ENCODE measurements around the gene AVEN. TPM values are rescaled to one million over a fixed set of nuclear protein-coding genes. Genes with fewer than 3 reads are reported as not detected.
"Not testable (repeated sequence)": the region's sequence is repeated elsewhere in the genome, so short reads cannot be mapped to it uniquely, and the experiment has no call there.

Gene AVEN
- total RNA-seq, 4 donors from 2014 or later = 5.9 to 14.8 (median 13.5) TPM

DNA sequence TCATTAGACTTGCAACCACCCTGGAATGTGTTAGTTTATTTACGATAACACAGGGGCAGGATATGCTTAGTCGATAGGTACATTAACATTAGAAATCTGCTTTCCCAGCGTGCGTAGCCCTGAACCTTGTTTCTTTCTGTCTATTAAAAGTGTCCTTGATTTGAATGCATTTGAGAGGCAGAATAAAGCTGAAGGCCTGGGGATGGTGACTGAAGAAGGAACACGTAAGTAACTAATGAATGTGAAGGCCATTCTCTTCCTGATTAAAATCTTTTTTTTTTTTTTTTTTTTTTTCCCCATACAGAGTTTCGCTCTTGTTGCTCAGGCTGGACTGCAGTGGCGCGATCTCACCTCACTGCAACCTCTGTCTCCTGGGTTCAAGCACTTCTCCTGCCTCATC is 213.6 kb downstream of the AVEN start:
- H3K9me3 ChIP-seq = no peaks in the 10 kb centered on the region
- H3K27me3 ChIP-seq = no peaks in the 10 kb centered on the region
- H3K4me3 ChIP-seq = no peak overlapping the region
- DNase-seq (ENCODE audit: low spot score in 2 of 2) = no peak
- no peak for TF ChIP-seq POLR2AphosphoS5 (IDR thresholded peaks at IDR 0.05)
- no peaks in the 10 kb centered on the region for H3K36me3 ChIP-seq
- 87% methylated on average over 8 of the region's 8 CpGs for WGBS
- no peak overlapping the region for H3K27ac ChIP-seq
- H3K4me1 ChIP-seq = no peaks in the 10 kb centered on the region

DNA sequence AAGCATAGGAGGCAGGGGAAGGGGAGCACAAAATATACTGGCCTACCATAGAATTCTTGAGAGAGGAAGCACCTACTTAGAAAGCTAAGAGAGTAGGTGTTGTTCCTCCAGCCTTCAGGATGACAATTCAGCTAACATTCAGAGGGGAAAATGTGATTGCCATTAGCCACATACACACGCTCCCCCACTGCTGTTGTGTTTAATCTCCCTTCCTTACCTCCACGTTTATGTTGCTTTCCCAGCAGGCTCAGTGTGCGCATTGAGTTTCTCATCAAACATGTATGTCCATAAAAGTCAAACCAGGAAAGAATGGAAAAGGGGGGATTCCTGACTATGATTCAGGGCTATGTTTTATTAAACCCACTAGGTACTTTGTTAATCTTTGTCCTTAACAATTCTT is 215.9 kb downstream of the AVEN start:
- Histone ChIP-seq H3K27ac (no peak overlapping the region), H3K36me3 (no peaks in the 10 kb centered on the region), H3K4me1 (no peaks in the 10 kb centered on the region), H3K27me3 (no peaks in the 10 kb centered on the region), H3K9me3 (no peaks in the 10 kb centered on the region), H3K4me3 (no peak overlapping the region)
- 92% methylated on average over 3 of the region's 3 CpGs for WGBS
- no peak for DNase-seq (ENCODE audit: low spot score in 2 of 2)
- TF ChIP-seq, protein P1, sequence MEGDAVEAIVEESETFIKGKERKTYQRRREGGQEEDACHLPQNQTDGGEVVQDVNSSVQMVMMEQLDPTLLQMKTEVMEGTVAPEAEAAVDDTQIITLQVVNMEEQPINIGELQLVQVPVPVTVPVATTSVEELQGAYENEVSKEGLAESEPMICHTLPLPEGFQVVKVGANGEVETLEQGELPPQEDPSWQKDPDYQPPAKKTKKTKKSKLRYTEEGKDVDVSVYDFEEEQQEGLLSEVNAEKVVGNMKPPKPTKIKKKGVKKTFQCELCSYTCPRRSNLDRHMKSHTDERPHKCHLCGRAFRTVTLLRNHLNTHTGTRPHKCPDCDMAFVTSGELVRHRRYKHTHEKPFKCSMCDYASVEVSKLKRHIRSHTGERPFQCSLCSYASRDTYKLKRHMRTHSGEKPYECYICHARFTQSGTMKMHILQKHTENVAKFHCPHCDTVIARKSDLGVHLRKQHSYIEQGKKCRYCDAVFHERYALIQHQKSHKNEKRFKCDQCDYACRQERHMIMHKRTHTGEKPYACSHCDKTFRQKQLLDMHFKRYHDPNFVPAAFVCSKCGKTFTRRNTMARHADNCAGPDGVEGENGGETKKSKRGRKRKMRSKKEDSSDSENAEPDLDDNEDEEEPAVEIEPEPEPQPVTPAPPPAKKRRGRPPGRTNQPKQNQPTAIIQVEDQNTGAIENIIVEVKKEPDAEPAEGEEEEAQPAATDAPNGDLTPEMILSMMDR (IDR thresholded peaks at IDR 0.05) = no peak
- TF ChIP-seq POLR2AphosphoS5 (IDR thresholded peaks at IDR 0.05) (no peak), EP300 (IDR thresholded peaks at IDR 0.05) (no peak), POLR2A (IDR thresholded peaks at IDR 0.05) (no peak)

DNA sequence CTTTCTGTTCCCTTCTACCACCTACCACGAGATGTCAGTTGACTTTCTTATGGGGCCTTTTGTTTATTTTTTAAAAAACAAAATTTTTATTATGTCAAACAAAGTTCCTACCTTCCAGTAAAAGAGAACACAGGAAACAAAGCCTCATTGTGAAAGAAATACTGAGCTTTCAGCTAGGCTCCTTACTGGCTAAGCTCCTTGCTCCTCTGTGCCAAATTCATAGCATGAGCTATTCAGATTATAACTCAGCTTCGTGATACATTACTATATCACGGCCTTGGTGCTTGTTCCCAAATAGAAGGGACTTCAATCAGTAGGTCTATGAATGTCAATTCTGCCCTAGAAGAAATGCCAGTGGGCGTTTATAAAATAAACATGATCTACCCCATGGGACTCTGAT is 216.5 kb downstream of the AVEN start:
- no peaks in the 10 kb centered on the region for H3K36me3 ChIP-seq
- H3K27ac ChIP-seq = no peak overlapping the region
- H3K4me3 ChIP-seq = no peak overlapping the region
- H3K9me3 ChIP-seq = no peaks in the 10 kb centered on the region
- H3K4me1 ChIP-seq = no peaks in the 10 kb centered on the region
- H3K27me3 ChIP-seq = no peaks in the 10 kb centered on the region
- 70% methylated on average over 4 of the region's 4 CpGs for WGBS
- no peak for DNase-seq (ENCODE audit: low spot score in 2 of 2)
- no peak for TF ChIP-seq EP300 (IDR thresholded peaks at IDR 0.05)
- TF ChIP-seq, protein P1 (IDR thresholded peaks at IDR 0.05) = no peak
- TF ChIP-seq POLR2AphosphoS5 (IDR thresholded peaks at IDR 0.05) = no peak
- TF ChIP-seq POLR2A (IDR thresholded peaks at IDR 0.05) = no peak

DNA sequence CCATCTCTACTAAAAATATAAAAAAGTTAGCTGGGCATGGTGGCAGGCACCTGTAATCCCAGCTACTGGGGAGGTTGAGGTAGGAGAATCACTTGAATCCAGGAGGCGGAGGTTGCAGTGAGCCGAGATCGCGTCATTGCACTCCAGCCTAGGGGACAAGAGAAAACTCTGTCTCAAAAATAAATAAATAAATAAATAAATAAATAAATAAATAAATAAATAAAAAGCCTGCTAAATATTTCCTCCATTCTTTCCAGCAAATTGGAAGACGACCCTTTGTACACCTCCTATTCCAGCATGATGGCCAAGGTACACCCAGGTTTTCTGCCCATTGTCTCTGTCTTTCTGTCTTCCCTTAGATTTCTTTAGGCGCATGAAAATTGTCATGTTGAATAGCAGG is 219.5 kb downstream of the AVEN start:
- not testable (repeated sequence) for H3K36me3 ChIP-seq; H3K27me3 ChIP-seq; H3K27ac ChIP-seq; H3K4me3 ChIP-seq; DNase-seq (ENCODE audit: low spot score in 2 of 2); H3K4me1 ChIP-seq; H3K9me3 ChIP-seq
- WGBS = 98% methylated on average over 6 of the region's 6 CpGs

Other genes with a start within 250 kb of the AVEN start
- not detected for gene CHRM5, start 70.7 kb downstream of the AVEN start, total RNA-seq
- gene EMC7, start 62.7 kb upstream of the AVEN start, total RNA-seq = 10 to 100 TPM; 25.8 to 44.8 (median 31.9) TPM
- gene PGBD4, start 62.9 kb upstream of the AVEN start, total RNA-seq = 1 to 10 TPM in 3 of 4 donors, under 1 TPM in 1; 0.83 to 2.3 (median 1.4) TPM
- gene KATNBL1, start 170.9 kb upstream of the AVEN start, total RNA-seq = 100 to 1,000 TPM in 1 of 4 donors, 10 to 100 TPM in 3; 42.6 to 109 (median 47.8) TPM
- gene EMC4, start 185.8 kb upstream of the AVEN start, total RNA-seq = 100 to 1,000 TPM; 101 to 155 (median 120) TPM